ENCODE results near the gene PPP1R15A. TPM values are rescaled to one million over a fixed set of nuclear protein-coding genes. Genes with fewer than 3 reads are reported as not detected.

Gene PPP1R15A
- total RNA-seq, 1 donor from 2014 or later: 106 TPM

GRCh38 chr19:48837687-48838086 is 34.5 kb upstream of the PPP1R15A start:
- Mint-ChIP-seq H3K4me3 (ENCODE audit: unreplicated experiment) (peak overlapping the region; percentile 35), H3K9me3 (ENCODE audit: low read depth) (no peaks in the 10 kb centered on the region), H3K27ac (ENCODE audit: unreplicated experiment) (no peak overlapping the region), H3K4me1 (ENCODE audit: low read depth) (peaks cover 19% of the 10 kb centered on the region), H3K27me3 (ENCODE audit: low read depth) (no peaks in the 10 kb centered on the region), H3K36me3 (ENCODE audit: low read depth) (peaks cover 7% of the 10 kb centered on the region)
- DNase-seq (ENCODE audit: low spot score): no peak
- no peak for TF ChIP-seq CTCF (IDR thresholded peaks at IDR 0.05)

- Mint-ChIP-seq H3K27ac (ENCODE audit: unreplicated experiment) (no peak overlapping the region), H3K4me3 (ENCODE audit: unreplicated experiment) (no peak overlapping the region), H3K36me3 (ENCODE audit: low read depth) (peaks cover 3% of the 10 kb centered on the region), H3K9me3 (ENCODE audit: low read depth) (no peaks in the 10 kb centered on the region), H3K4me1 (ENCODE audit: low read depth) (peaks cover 9% of the 10 kb centered on the region), H3K27me3 (ENCODE audit: low read depth) (no peaks in the 10 kb centered on the region)
- DNase-seq (ENCODE audit: low spot score): no peak
- no peak for TF ChIP-seq CTCF (IDR thresholded peaks at IDR 0.05)
These were observed 31.2 kb upstream of the PPP1R15A start for GRCh38 chr19:48841047-48841446.

GRCh38 chr19:48841571-48841970 is 30.6 kb upstream of the PPP1R15A start:
- Mint-ChIP-seq H3K27ac (ENCODE audit: unreplicated experiment) (no peak overlapping the region), H3K27me3 (ENCODE audit: low read depth) (no peaks in the 10 kb centered on the region), H3K4me1 (ENCODE audit: low read depth) (peaks cover 5% of the 10 kb centered on the region), H3K4me3 (ENCODE audit: unreplicated experiment) (no peak overlapping the region), H3K36me3 (ENCODE audit: low read depth) (peaks cover 3% of the 10 kb centered on the region), H3K9me3 (ENCODE audit: low read depth) (no peaks in the 10 kb centered on the region)
- TF ChIP-seq CTCF (IDR thresholded peaks at IDR 0.05): no peak
- DNase-seq (ENCODE audit: low spot score): no peak

GRCh38 chr19:48842789-48843162 is 29.4 kb upstream of the PPP1R15A start:
- Mint-ChIP-seq H3K4me3 (ENCODE audit: unreplicated experiment) (no peak overlapping the region), H3K27me3 (ENCODE audit: low read depth) (no peaks in the 10 kb centered on the region), H3K36me3 (ENCODE audit: low read depth) (peaks cover 6% of the 10 kb centered on the region), H3K4me1 (ENCODE audit: low read depth) (no peaks in the 10 kb centered on the region), H3K9me3 (ENCODE audit: low read depth) (no peaks in the 10 kb centered on the region), H3K27ac (ENCODE audit: unreplicated experiment) (no peak overlapping the region)
- TF ChIP-seq CTCF (IDR thresholded peaks at IDR 0.05): peak; percentile 89
- DNase-seq (ENCODE audit: low spot score): no peak

- Mint-ChIP-seq H3K4me1 (ENCODE audit: low read depth) (no peaks in the 10 kb centered on the region), H3K27ac (ENCODE audit: unreplicated experiment) (no peak overlapping the region), H3K27me3 (ENCODE audit: low read depth) (no peaks in the 10 kb centered on the region), H3K36me3 (ENCODE audit: low read depth) (peaks cover 8% of the 10 kb centered on the region), H3K4me3 (ENCODE audit: unreplicated experiment) (no peak overlapping the region), H3K9me3 (ENCODE audit: low read depth) (no peaks in the 10 kb centered on the region)
- DNase-seq (ENCODE audit: low spot score): no peak
- peak; percentile 51 for TF ChIP-seq CTCF (IDR thresholded peaks at IDR 0.05)
These were observed 27.7 kb upstream of the PPP1R15A start for GRCh38 chr19:48844472-48844871.
